Transverse colon (tissue), 4 donors: ENCODE measurements around the gene ACCS. TPM values are rescaled to one million over a fixed set of nuclear protein-coding genes. Genes with fewer than 3 reads are reported as not detected.

Source experiments
- DNase-seq: peaks from one replicate; pipeline ENCODE4 v3.0.0-alpha.2; 2019
- H3K27ac ChIP-seq, 4 donors: fragments of 200-600 bp; sonication (generic); 2 replicates each; pipeline ENCODE4 v1.5.1; 2016 to 2018; ENCODE audit warnings: inconsistent platforms in 4 of 4
- H3K27me3 ChIP-seq: fragments of 200-600 bp; sonication (generic); 2 replicates; pipeline ENCODE4 v1.5.1; 2017; ENCODE audit warnings: inconsistent platforms
- H3K36me3 ChIP-seq, 4 donors: fragments of 200-600 bp; sonication (generic); 2 replicates each; pipeline ENCODE4 v1.5.1; 2017 to 2019; ENCODE audit warnings: inconsistent platforms in 4 of 4
- H3K4me1 ChIP-seq, 4 donors: fragments of 200-600 bp; sonication (generic); 2 replicates each; pipeline ENCODE4 v1.5.1; 2017 to 2020; ENCODE audit warnings: inconsistent platforms in 4 of 4
- H3K4me3 ChIP-seq, 4 donors: fragments of 200-600 bp; sonication (generic); 1 replicate in 1 of 4; 2 replicates in 3 of 4; pipeline versions ENCODE4 v1.5.1 to v1.6.1; 2017 to 2019; ENCODE audit warnings: inconsistent platforms in 4 of 4
- H3K9me3 ChIP-seq, 2 donors: fragments of 200-600 bp; sonication (generic); 2 replicates each; pipeline ENCODE4 v1.5.1; 2017 to 2019; ENCODE audit warnings: inconsistent platforms in 2 of 2
- EP300 ChIP-seq: sonication (generic); formaldehyde crosslinking; IDR thresholded peaks from one replicate; pipeline ENCODE4 v1.6.1; 2017; ENCODE audit warnings: antibody characterized with exemption, low read depth
- POLR2A ChIP-seq: fragments of 450-650 bp; IDR thresholded peaks from one replicate; pipeline ENCODE4 v1.6.1; 2016; ENCODE audit warnings: antibody characterized with exemption, mild to moderate bottlenecking, moderate library complexity
- POLR2AphosphoS5 ChIP-seq, 3 donors: sonication (generic); formaldehyde crosslinking; IDR thresholded peaks; one replicate each; pipeline ENCODE4 v1.6.1; 2016; ENCODE audit warnings: antibody characterized with exemption in 3 of 3
- WGBS, 2 donors: methylation state at CpG; one replicate each; pipeline ENCODE4 v1.1.5; 2018; ENCODE audit warnings: low coverage in 1 of 2; 5-methylcytosine and 5-hydroxymethylcytosine counted together
- in situ Hi-C, 4 donors: fragments of 200-750 bp; cut with MboI; loops; one replicate each; pipeline versions ENCODE4 v1.15.0 to v1.15.1; 2017; ENCODE audit warnings: low sequenced_read_pairs in 3 of 4, low pct_ligation_motif_present in 1 of 4, low pct_unique_long_range_greater_than_20kb in 1 of 4
- intact Hi-C: fragments of 100-400 bp; cut with DNase I; formaldehyde crosslinking; loops from one replicate; pipeline ENCODE4 v1.15.1; 2023; ENCODE audit warnings: low total_unique reads
- total RNA-seq, 4 donors: library from RNA; depleted of rRNA; stranded (reverse); fragments of >200 nt; gene quantifications; one replicate each; pipeline ENCODE4 v1.1.0, GENCODE V29; 2016
- TF ChIP-seq, protein P1 (sequence below), 5 experiments: fragments of 200-600 bp in 3 of 5; fragments of 450-650 bp in 2 of 5; sonication (generic) in 3 of 5; IDR thresholded peaks; 1 replicate in 2 of 5; 2 replicates in 3 of 5; pipeline ENCODE4 v1.5.1; 2016 to 2017; ENCODE audit warnings: antibody characterized with exemption in 5 of 5, inconsistent platforms in 3 of 5, mild to moderate bottlenecking in 2 of 5, moderate library complexity in 1 of 5

Gene ACCS
- total RNA-seq, 4 donors from 2014 or later = 17.6 to 88.3 (median 29.5) TPM

- Histone ChIP-seq H3K27me3 (no peaks in the 10 kb centered on the region), H3K4me3 (no peak overlapping the region), H3K4me1 (no peaks in the 10 kb centered on the region), H3K36me3 (peaks cover 0 to 40% (median 15%) of the 10 kb centered on the region in 4 donors), H3K27ac (no peak overlapping the region), H3K9me3 (no peaks in the 10 kb centered on the region)
- WGBS, 2 donors = 96 to 100% methylated on average over 2 to 8 of the region's 8 CpGs
- TF ChIP-seq POLR2A (no peak), EP300 (no peak), POLR2AphosphoS5 (IDR thresholded peaks at IDR 0.05) (no peak)
- TF ChIP-seq, protein P1, sequence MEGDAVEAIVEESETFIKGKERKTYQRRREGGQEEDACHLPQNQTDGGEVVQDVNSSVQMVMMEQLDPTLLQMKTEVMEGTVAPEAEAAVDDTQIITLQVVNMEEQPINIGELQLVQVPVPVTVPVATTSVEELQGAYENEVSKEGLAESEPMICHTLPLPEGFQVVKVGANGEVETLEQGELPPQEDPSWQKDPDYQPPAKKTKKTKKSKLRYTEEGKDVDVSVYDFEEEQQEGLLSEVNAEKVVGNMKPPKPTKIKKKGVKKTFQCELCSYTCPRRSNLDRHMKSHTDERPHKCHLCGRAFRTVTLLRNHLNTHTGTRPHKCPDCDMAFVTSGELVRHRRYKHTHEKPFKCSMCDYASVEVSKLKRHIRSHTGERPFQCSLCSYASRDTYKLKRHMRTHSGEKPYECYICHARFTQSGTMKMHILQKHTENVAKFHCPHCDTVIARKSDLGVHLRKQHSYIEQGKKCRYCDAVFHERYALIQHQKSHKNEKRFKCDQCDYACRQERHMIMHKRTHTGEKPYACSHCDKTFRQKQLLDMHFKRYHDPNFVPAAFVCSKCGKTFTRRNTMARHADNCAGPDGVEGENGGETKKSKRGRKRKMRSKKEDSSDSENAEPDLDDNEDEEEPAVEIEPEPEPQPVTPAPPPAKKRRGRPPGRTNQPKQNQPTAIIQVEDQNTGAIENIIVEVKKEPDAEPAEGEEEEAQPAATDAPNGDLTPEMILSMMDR (IDR thresholded peaks at IDR 0.05) = no peak
- in situ Hi-C loops = no loop called here
- intact Hi-C loops = no loop called here
- DNase-seq = no peak
Measured at GRCh38 chr11:44127130-44127529, 61.1 kb downstream of the ACCS start.

DNA sequence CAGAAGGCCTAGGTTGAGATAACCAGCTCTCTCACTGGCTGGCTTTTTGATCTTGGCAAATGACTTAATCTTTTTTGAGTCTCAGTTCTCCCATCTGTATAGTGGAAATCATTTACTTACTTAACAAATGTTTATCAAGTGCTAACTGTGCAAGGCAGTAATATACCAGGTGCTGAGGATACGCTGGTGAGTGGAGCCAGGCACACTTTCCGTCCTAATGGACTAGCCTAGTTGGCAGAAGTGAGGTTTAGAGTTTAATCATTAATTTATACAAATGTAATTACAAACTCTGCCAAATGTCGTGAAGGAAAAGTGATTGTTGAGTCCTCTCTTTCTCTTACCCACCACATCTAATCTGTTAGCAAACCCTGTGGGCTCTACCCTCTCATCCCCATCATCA, 62.7 kb downstream of the ACCS start:
- in situ Hi-C loops = no loop called here
- H3K4me1 ChIP-seq = peaks cover 0 to 3% (median 0%) of the 10 kb centered on the region in 4 donors
- 14 to 65% methylated on average over 1 to 3 of the region's 3 CpGs for WGBS, 2 donors
- no peak for DNase-seq
- no peak overlapping the region for H3K27ac ChIP-seq
- no peaks in the 10 kb centered on the region for H3K9me3 ChIP-seq
- intact Hi-C loops = no loop called here
- peaks cover 0 to 43% (median 14%) of the 10 kb centered on the region in 4 donors for H3K36me3 ChIP-seq
- TF ChIP-seq POLR2AphosphoS5 (IDR thresholded peaks at IDR 0.05) (no peak), POLR2A (no peak), EP300 (no peak)
- H3K27me3 ChIP-seq = no peaks in the 10 kb centered on the region
- H3K4me3 ChIP-seq = no peak overlapping the region

- H3K27ac ChIP-seq = no peak overlapping the region
- no peaks in the 10 kb centered on the region for H3K9me3 ChIP-seq
- 94 to 100% methylated on average over 3 to 6 of the region's 6 CpGs for WGBS, 2 donors
- H3K27me3 ChIP-seq = no peaks in the 10 kb centered on the region
- H3K36me3 ChIP-seq = peaks cover 0 to 30% (median 12%) of the 10 kb centered on the region in 4 donors
- peaks cover 0 to 5% (median 0%) of the 10 kb centered on the region in 4 donors for H3K4me1 ChIP-seq
- intact Hi-C loops = no loop called here
- no peak overlapping the region for H3K4me3 ChIP-seq
- in situ Hi-C loops = no loop called here
- TF ChIP-seq EP300 = no peak
- no peak for TF ChIP-seq POLR2A
- no peak for TF ChIP-seq POLR2AphosphoS5 (IDR thresholded peaks at IDR 0.05)
- TF ChIP-seq, protein P1 (IDR thresholded peaks at IDR 0.05) = no peak
- DNase-seq = no peak
Measured at GRCh38 chr11:44130751-44131150, 64.7 kb downstream of the ACCS start.

- in situ Hi-C loops = no loop called here
- Histone ChIP-seq H3K36me3 (peaks cover 0 to 12% (median 3%) of the 10 kb centered on the region in 4 donors), H3K9me3 (no peaks in the 10 kb centered on the region), H3K27ac (no peak overlapping the region), H3K27me3 (no peaks in the 10 kb centered on the region), H3K4me1 (peaks cover 0 to 5% (median 0%) of the 10 kb centered on the region in 4 donors), H3K4me3 (no peak overlapping the region)
- WGBS, 2 donors = 68 to 78% methylated on average over 1 of the region's 1 CpG
- no peak for DNase-seq
- intact Hi-C loops = no loop called here
- TF ChIP-seq EP300 = no peak
- TF ChIP-seq, protein P1 (IDR thresholded peaks at IDR 0.05) = peak in 4 of 5 experiments; percentile 27 to 51 (median 38)
Measured at GRCh38 chr11:44133335-44133946, 67.4 kb downstream of the ACCS start.

Other genes starting within 250 kb of the ACCS start
- gene ALKBH3, start 185.4 kb upstream of the ACCS start, total RNA-seq = 10 to 100 TPM in 3 of 4 donors, 1 to 10 TPM in 1; 7.2 to 27.6 (median 23.5) TPM
- 100 to 1,000 TPM in 2 of 4 donors, 10 to 100 TPM in 2; 20.6 to 305 (median 134) TPM for gene C11orf96, start 123.6 kb upstream of the ACCS start, total RNA-seq
- not detected for gene ACCSL, start 18.3 kb upstream of the ACCS start, total RNA-seq
- 10 to 100 TPM; 32.2 to 82.9 (median 59.6) TPM for gene EXT2, start 29.4 kb downstream of the ACCS start, total RNA-seq
- gene ALX4, start 243.9 kb downstream of the ACCS start, total RNA-seq = not detected